Stimulated activated CD4-positive, alpha-beta T cell treated with anti-CD3 and anti-CD28 coated beads, Interleukin-2, amount 100 ng/mL, for 24 hours (primary cell): ENCODE data around the gene MAEL.
"Not testable (repeated sequence)": the region's sequence is repeated elsewhere in the genome, so short reads cannot be mapped to it uniquely, and the experiment has no call there.

Experiments used
- DNase-seq, 2 donors: peaks; one replicate each; pipeline ENCODE4 v3.0.0-alpha.2; 2020

Gene MAEL

GRCh38 chr1:166978821-166979220 lies 10.3 kb upstream of the MAEL start:
- no peak for DNase-seq

- no peak for DNase-seq
Observed at GRCh38 chr1:166980383-166980782, 8.7 kb upstream of the MAEL start.

GRCh38 chr1:166980818-166981217 lies 8.3 kb upstream of the MAEL start:
- no peak for DNase-seq

GRCh38 chr1:166981589-166981988 lies 7.5 kb upstream of the MAEL start:
- DNase-seq: no peak

- no peak for DNase-seq
Observed at GRCh38 chr1:166999075-166999474, 10.0 kb downstream of the MAEL start.

GRCh38 chr1:166999500-167000055 lies 10.5 kb downstream of the MAEL start:
- DNase-seq: no peak

GRCh38 chr1:167000546-167000945 lies 11.5 kb downstream of the MAEL start:
- DNase-seq: no peak

- no peak for DNase-seq
Observed at GRCh38 chr1:167002354-167002753, 13.3 kb downstream of the MAEL start.

GRCh38 chr1:167003711-167004110 lies 14.6 kb downstream of the MAEL start:
- no peak for DNase-seq

- no peak for DNase-seq
Observed at GRCh38 chr1:167011560-167012191, 22.6 kb downstream of the MAEL start.

- DNase-seq: no peak
Observed at GRCh38 chr1:167012570-167012969, 23.5 kb downstream of the MAEL start.

GRCh38 chr1:167013108-167013929 lies 24.2 kb downstream of the MAEL start:
- no peak for DNase-seq

- DNase-seq: no peak
Observed at GRCh38 chr1:167016100-167016750, 27.1 kb downstream of the MAEL start.

GRCh38 chr1:167022384-167022783 lies 33.3 kb downstream of the MAEL start:
- DNase-seq: no peak

- DNase-seq: not testable (repeated sequence)
Observed at GRCh38 chr1:167029553-167029952, 40.5 kb downstream of the MAEL start.

- DNase-seq: no peak
Observed at GRCh38 chr1:167033646-167034045, 44.6 kb downstream of the MAEL start.

GRCh38 chr1:167043752-167044488 lies 54.8 kb downstream of the MAEL start:
- DNase-seq: peak; percentile 67 to 80

- no peak for DNase-seq
Observed at GRCh38 chr1:167051907-167052306, 62.8 kb downstream of the MAEL start.

GRCh38 chr1:167052389-167052788 lies 63.3 kb downstream of the MAEL start:
- DNase-seq: no peak

GRCh38 chr1:167054531-167054930 lies 65.5 kb downstream of the MAEL start:
- DNase-seq: no peak

- DNase-seq: no peak
Observed at GRCh38 chr1:167054946-167055630, 66.0 kb downstream of the MAEL start.

GRCh38 chr1:167056529-167057231 lies 67.6 kb downstream of the MAEL start:
- DNase-seq: no peak
